H9 (cell line): ENCODE results near the gene TERB1. TPM values are rescaled to one million over a fixed set of nuclear protein-coding genes. Genes with fewer than 3 reads are reported as not detected.

Source experiments
- DNase-seq: peaks from one replicate; pipeline ENCODE4 v3.0.0-alpha.2; 2017
- H2AFZ ChIP-seq: one replicate; pipeline ENCODE4 v1.6.1; 2013; ENCODE audit warnings: mild to moderate bottlenecking, low read length, control low read depth, moderate library complexity
- H2AK5ac ChIP-seq: 2 replicates; pipeline ENCODE4 v1.6.1; 2013; ENCODE audit warnings: low read length, control low read depth, mixed read lengths; ENCODE audit not compliant: insufficient read length
- H2BK120ac ChIP-seq: one replicate; pipeline ENCODE4 v1.6.1; 2013; ENCODE audit warnings: low read depth, mild to moderate bottlenecking, low read length, control low read depth, inconsistent platforms; ENCODE audit not compliant: poor library complexity, severe bottlenecking
- H2BK12ac ChIP-seq: 2 replicates; pipeline ENCODE4 v1.6.1; 2013; ENCODE audit warnings: low read length, control low read depth, mixed read lengths, low read depth; ENCODE audit not compliant: insufficient read length
- H2BK15ac ChIP-seq: 2 replicates; pipeline ENCODE4 v1.6.1; 2013; ENCODE audit warnings: low read depth, low read length, control low read depth
- H2BK20ac ChIP-seq: one replicate; pipeline ENCODE4 v1.6.1; 2013; ENCODE audit warnings: low read depth, mild to moderate bottlenecking, low read length, control low read depth, inconsistent platforms; ENCODE audit not compliant: poor library complexity, severe bottlenecking
- H2BK5ac ChIP-seq: 2 replicates; pipeline ENCODE4 v1.6.1; 2013; ENCODE audit warnings: low read length, control low read depth, mixed read lengths; ENCODE audit not compliant: insufficient read length
- H3K14ac ChIP-seq: 2 replicates; pipeline ENCODE4 v1.6.1; 2013; ENCODE audit warnings: low read length, control low read depth; ENCODE audit not compliant: insufficient read depth
- H3K18ac ChIP-seq: 2 replicates; pipeline ENCODE4 v1.6.1; 2013; ENCODE audit warnings: low read depth, mild to moderate bottlenecking, mixed read lengths, low read length, control low read depth; ENCODE audit not compliant: insufficient read length
- H3K23ac ChIP-seq: 2 replicates; pipeline ENCODE4 v1.6.1; 2013; ENCODE audit warnings: low read length, control low read depth, mixed read lengths, low read depth; ENCODE audit not compliant: insufficient read length
- H3K23me2 ChIP-seq: 2 replicates; pipeline ENCODE4 v1.6.1; 2013; ENCODE audit warnings: low read depth, mild to moderate bottlenecking, mixed read lengths, low read length, control low read depth; ENCODE audit not compliant: insufficient read length, poor library complexity, severe bottlenecking
- H3K27ac ChIP-seq: 2 replicates; pipeline ENCODE4 v1.5.1; 2013; ENCODE audit warnings: low read length, control low read depth, mixed read lengths, low read depth; ENCODE audit not compliant: insufficient read length
- H3K27me3 ChIP-seq: 2 replicates; pipeline ENCODE4 v1.6.1; 2013; ENCODE audit warnings: low read length, control low read depth, inconsistent platforms; ENCODE audit not compliant: insufficient read depth
- H3K4ac ChIP-seq: 2 replicates; pipeline ENCODE4 v1.6.1; 2013; ENCODE audit warnings: low read depth, mild to moderate bottlenecking, control low read depth, inconsistent platforms, low read length, moderate library complexity
- H3K4me1 ChIP-seq: 2 replicates; pipeline ENCODE4 v1.6.1; 2013; ENCODE audit warnings: low read length, control low read depth, inconsistent platforms; ENCODE audit not compliant: insufficient read depth
- H3K4me2 ChIP-seq: 2 replicates; pipeline ENCODE4 v1.6.1; 2013; ENCODE audit warnings: low read length, control low read depth, mixed read lengths; ENCODE audit not compliant: insufficient read length, insufficient read depth
- H3K56ac ChIP-seq: 2 replicates; pipeline ENCODE4 v1.6.1; 2013; ENCODE audit warnings: low read depth, mild to moderate bottlenecking, mixed read lengths, low read length, control low read depth; ENCODE audit not compliant: insufficient read length
- H3K79me1 ChIP-seq: 2 replicates; pipeline ENCODE4 v1.6.1; 2013; ENCODE audit warnings: low read depth, mild to moderate bottlenecking, moderate library complexity, low read length, control low read depth, inconsistent platforms; ENCODE audit not compliant: insufficient read depth, poor library complexity, severe bottlenecking
- H3K79me2 ChIP-seq: 2 replicates; pipeline ENCODE4 v1.6.1; 2013; ENCODE audit warnings: low read length, control low read depth, inconsistent platforms; ENCODE audit not compliant: insufficient read depth
- H3K9ac ChIP-seq: 2 replicates; pipeline ENCODE4 v1.6.1; 2013; ENCODE audit warnings: low read length, control low read depth, mixed read lengths; ENCODE audit not compliant: insufficient read length; ENCODE audit errors: extremely low read depth
- H3K9me3 ChIP-seq: one replicate; pipeline ENCODE4 v1.6.1; 2013; ENCODE audit warnings: low read depth, low read length, inconsistent platforms; ENCODE audit not compliant: control insufficient read depth
- H3T11ph ChIP-seq: one replicate; pipeline ENCODE4 v1.6.1; 2013; ENCODE audit warnings: mild to moderate bottlenecking, low read length, control low read depth, inconsistent platforms
- H4K20me1 ChIP-seq: one replicate; pipeline ENCODE4 v1.6.1; 2013; ENCODE audit not compliant: control insufficient read depth, insufficient read length, insufficient read depth
- H4K5ac ChIP-seq: 2 replicates; pipeline ENCODE4 v1.6.1; 2013; ENCODE audit warnings: low read depth, mild to moderate bottlenecking, mixed read lengths, low read length, control low read depth; ENCODE audit not compliant: insufficient read length
- H4K8ac ChIP-seq: replicated peaks from 2 replicates; pipeline ENCODE4 v1.6.1; 2013; ENCODE audit warnings: low read length, control low read depth, mixed read lengths, low read depth; ENCODE audit not compliant: insufficient read length
- H4K91ac ChIP-seq: 2 replicates; pipeline ENCODE4 v1.6.1; 2013; ENCODE audit warnings: low read depth, mild to moderate bottlenecking, moderate library complexity, mixed read lengths, low read length, control low read depth; ENCODE audit not compliant: insufficient read length
- H3K27ac Mint-ChIP-seq, 3 experiments: 2 replicates in 2 of 3; 3 replicates in 1 of 3; pipeline ENCODE4 v1.8.0; 2020 to 2021; ENCODE audit warnings: mixed read lengths in 3 of 3, mild to moderate bottlenecking in 1 of 3, moderate library complexity in 1 of 3
- H3K27me3 Mint-ChIP-seq: 2 replicates; pipeline ENCODE4 v1.8.0; 2021; ENCODE audit warnings: low read depth, mild to moderate bottlenecking, moderate library complexity, mixed read lengths
- H3K36me3 Mint-ChIP-seq, 3 experiments: 2 replicates in 2 of 3; 3 replicates in 1 of 3; pipeline ENCODE4 v1.8.0; 2020 to 2021; ENCODE audit warnings: low read depth in 3 of 3, mixed read lengths in 3 of 3; ENCODE audit not compliant: insufficient read depth in 1 of 3
- H3K4me1 Mint-ChIP-seq, 2 experiments: 2 replicates each; pipeline ENCODE4 v1.8.0; 2020; ENCODE audit warnings: mixed read lengths in 2 of 2
- H3K4me3 Mint-ChIP-seq, 2 experiments: 2 replicates in 1 of 2; 3 replicates in 1 of 2; pipeline ENCODE4 v1.8.0; 2020 to 2021; ENCODE audit warnings: mild to moderate bottlenecking in 2 of 2, mixed read lengths in 2 of 2, moderate library complexity in 1 of 2
- H3K9me3 Mint-ChIP-seq, 2 experiments: 2 replicates in 1 of 2; 3 replicates in 1 of 2; pipeline ENCODE4 v1.8.0; 2020; ENCODE audit warnings: mild to moderate bottlenecking in 2 of 2, mixed read lengths in 2 of 2, moderate library complexity in 1 of 2
- WGBS: extraction: QIAGEN DNeasy Blood & Tissue Kit; methylation state at CpG from one replicate; pipeline ENCODE4 v1.1.7; 2013; ENCODE audit warnings: missing lambda C conversion rate, low lambda C conversion rate, mixed read lengths; ENCODE audit not compliant: insufficient read length; ENCODE audit errors: extremely low coverage; 5-methylcytosine and 5-hydroxymethylcytosine counted together
- total RNA-seq: library from RNA; stranded (reverse); gene quantifications from 2 replicates; pipeline ENCODE4 v1.2.1, GENCODE V29; 2021
- TF ChIP-seq, protein P1 (sequence below): fragments of 200-600 bp; sonication (generic); conservative IDR thresholded peaks from 3 replicates; pipeline ENCODE4 v1.8.0; 2021; ENCODE audit warnings: antibody characterized with exemption, mild to moderate bottlenecking

Gene TERB1
- total RNA-seq, 1 experiment from 2014 or later = not detected

DNA sequence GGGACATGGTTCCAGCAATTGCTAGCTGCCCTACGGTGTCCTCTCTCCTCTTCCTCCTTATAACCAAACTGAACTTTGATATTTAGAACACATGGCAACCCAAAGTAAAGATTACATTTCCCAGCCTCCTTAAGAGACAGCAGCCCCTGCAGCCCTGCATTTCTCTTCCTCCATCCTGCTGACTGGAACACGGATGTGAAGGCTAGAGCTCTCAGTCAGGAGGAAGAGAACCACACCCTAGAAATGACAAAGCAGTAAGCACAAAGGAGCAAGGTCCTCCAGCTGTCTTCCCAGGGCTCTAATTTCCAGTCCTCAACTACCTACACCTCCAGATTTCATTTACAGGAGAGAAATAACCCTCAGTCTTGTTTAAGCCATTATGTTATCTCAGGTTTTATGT, 60.9 kb downstream of the TERB1 start:
- no peaks in the 10 kb centered on the region for H3K9me3 Mint-ChIP-seq
- Histone ChIP-seq H3K4me1 (no peaks in the 10 kb centered on the region), H3K27ac (no peak overlapping the region), H3K23me2 (no peaks in the 10 kb centered on the region), H2BK20ac (no peak overlapping the region), H3K27me3 (no peaks in the 10 kb centered on the region), H2BK15ac (no peak overlapping the region), H3K23ac (no peak overlapping the region), H3K4ac (no peak overlapping the region), H3K14ac (no peak overlapping the region), H2BK12ac (no peak overlapping the region), H3K56ac (no peak overlapping the region), H3K9ac (no peak overlapping the region), H2BK5ac (no peak overlapping the region), H4K91ac (no peak overlapping the region), H3K79me2 (peaks cover 8% of the 10 kb centered on the region; the same call in 1 of the 2 replicates), H2BK120ac (no peak overlapping the region), H2AK5ac (no peak overlapping the region), H3K18ac (no peak overlapping the region), H3K9me3 (no peaks in the 10 kb centered on the region), H4K20me1 (no peaks in the 10 kb centered on the region), H3K4me2 (no peak overlapping the region), H3T11ph (no peak overlapping the region), H4K8ac (no peak overlapping the region), H3K79me1 (peaks cover 14% of the 10 kb centered on the region), H4K5ac (no peak overlapping the region), H2AFZ (no peak overlapping the region)
- H3K4me3 Mint-ChIP-seq = peak overlapping the region in 1 of 2 experiments; percentile 2; a peak in 1 of 5 replicates
- DNase-seq = no peak
- TF ChIP-seq, protein P1, sequence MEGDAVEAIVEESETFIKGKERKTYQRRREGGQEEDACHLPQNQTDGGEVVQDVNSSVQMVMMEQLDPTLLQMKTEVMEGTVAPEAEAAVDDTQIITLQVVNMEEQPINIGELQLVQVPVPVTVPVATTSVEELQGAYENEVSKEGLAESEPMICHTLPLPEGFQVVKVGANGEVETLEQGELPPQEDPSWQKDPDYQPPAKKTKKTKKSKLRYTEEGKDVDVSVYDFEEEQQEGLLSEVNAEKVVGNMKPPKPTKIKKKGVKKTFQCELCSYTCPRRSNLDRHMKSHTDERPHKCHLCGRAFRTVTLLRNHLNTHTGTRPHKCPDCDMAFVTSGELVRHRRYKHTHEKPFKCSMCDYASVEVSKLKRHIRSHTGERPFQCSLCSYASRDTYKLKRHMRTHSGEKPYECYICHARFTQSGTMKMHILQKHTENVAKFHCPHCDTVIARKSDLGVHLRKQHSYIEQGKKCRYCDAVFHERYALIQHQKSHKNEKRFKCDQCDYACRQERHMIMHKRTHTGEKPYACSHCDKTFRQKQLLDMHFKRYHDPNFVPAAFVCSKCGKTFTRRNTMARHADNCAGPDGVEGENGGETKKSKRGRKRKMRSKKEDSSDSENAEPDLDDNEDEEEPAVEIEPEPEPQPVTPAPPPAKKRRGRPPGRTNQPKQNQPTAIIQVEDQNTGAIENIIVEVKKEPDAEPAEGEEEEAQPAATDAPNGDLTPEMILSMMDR = no peak
- H3K27ac Mint-ChIP-seq = peak overlapping the region; percentile 31 to 98 (median 89); a peak in 6 of 7 replicates
- peaks cover 30 to 77% (median 76%) of the 10 kb centered on the region in 3 experiments for H3K36me3 Mint-ChIP-seq
- peaks cover 18 to 24% of the 10 kb centered on the region in 2 experiments for H3K4me1 Mint-ChIP-seq
- H3K27me3 Mint-ChIP-seq = no peaks in the 10 kb centered on the region
- no CpG with 5 or more reads among the region's 2 CpGs for WGBS
